Gastrocnemius medialis (tissue), 4 donors: ENCODE results near the gene PRKACA. TPM values are rescaled to one million over a fixed set of nuclear protein-coding genes. Genes with fewer than 3 reads are reported as not detected.

Experiments used
- ATAC-seq, 2 donors: fragments of 150-250 bp; one replicate each; pipeline ENCODE4 v1.9.1; 2016
- DNase-seq, 2 donors: peaks; one replicate each; pipeline ENCODE4 v3.0.0-alpha.2; 2019
- H3K27ac ChIP-seq, 4 donors: fragments of 200-600 bp; sonication (generic); 1 replicate in 1 of 4; 2 replicates in 3 of 4; pipeline ENCODE4 v1.5.1; 2016 to 2018; ENCODE audit warnings: mild to moderate bottlenecking in 2 of 4, moderate library complexity in 1 of 4
- H3K27me3 ChIP-seq, 3 donors: fragments of 200-600 bp; sonication (generic) in 2 of 3; 1 replicate in 1 of 3; 2 replicates in 2 of 3; pipeline versions ENCODE4 v1.5.1 to v1.6.0; 2016 to 2019; ENCODE audit warnings: mild to moderate bottlenecking in 1 of 3, moderate library complexity in 1 of 3
- H3K36me3 ChIP-seq, 2 donors: fragments of 200-600 bp; sonication (generic) in 1 of 2; one replicate each; pipeline ENCODE4 v1.5.1; 2017 to 2018
- H3K4me1 ChIP-seq, 2 donors: fragments of 200-600 bp; sonication (generic) in 1 of 2; one replicate each; pipeline ENCODE4 v1.5.1; 2016 to 2017; ENCODE audit warnings: mild to moderate bottlenecking in 2 of 2
- H3K4me3 ChIP-seq, 4 donors: fragments of 200-600 bp; sonication (generic) in 3 of 4; 1 replicate in 1 of 4; 2 replicates in 3 of 4; pipeline ENCODE4 v1.5.1; 2016 to 2019; ENCODE audit warnings: mild to moderate bottlenecking in 2 of 4
- H3K9me3 ChIP-seq, 3 donors: fragments of 200-600 bp; sonication (generic) in 2 of 3; 1 replicate in 1 of 3; 2 replicates in 2 of 3; pipeline ENCODE4 v1.5.1; 2016 to 2019
- CTCF ChIP-seq, 5 experiments: fragments of 450-650 bp in 3 of 5; fragments of 200-600 bp in 2 of 5; sonication (generic) in 2 of 5; IDR thresholded peaks in 4 of 5; conservative IDR thresholded peaks in 1 of 5; 1 replicate in 4 of 5; 2 replicates in 1 of 5; pipeline ENCODE4 v1.5.1; 2016 to 2019; ENCODE audit warnings: antibody characterized with exemption in 5 of 5, mild to moderate bottlenecking in 3 of 5, moderate library complexity in 3 of 5
- POLR2A ChIP-seq, 2 donors: fragments of 450-650 bp; IDR thresholded peaks; one replicate each; pipeline ENCODE4 v1.6.1; 2017; ENCODE audit warnings: antibody characterized with exemption in 2 of 2, mild to moderate bottlenecking in 2 of 2, moderate library complexity in 2 of 2
- in situ Hi-C, 4 donors: fragments of 200-750 bp; cut with MboI; loops; one replicate each; pipeline versions ENCODE4 v1.15.0 to v1.8.0; 2017; ENCODE audit warnings: low sequenced_read_pairs in 4 of 4
- intact Hi-C: fragments of 100-400 bp; cut with DNase I; formaldehyde crosslinking; loops from one replicate; pipeline ENCODE4 v1.15.1; 2023; ENCODE audit warnings: low total_unique reads
- total RNA-seq, 4 donors: library from RNA; depleted of rRNA; stranded (reverse); fragments of >200 nt; gene quantifications; one replicate each; pipeline versions ENCODE4 v1.1.0 to v1.2.3, GENCODE V29; 2016

The PRKACA gene
- total RNA-seq, 4 donors from 2014 or later, result 74.7 to 180 (median 147) TPM

GRCh38 chr19:14103310-14103709 is 14.3 kb downstream of the PRKACA start:
- DNase-seq (no peak), ATAC-seq (no peak)
- Histone ChIP-seq H3K4me1 (peaks cover 17 to 20% of the 10 kb centered on the region in 2 donors), H3K36me3 (peaks cover 0 to 70% of the 10 kb centered on the region in 2 donors), H3K9me3 (no peaks in the 10 kb centered on the region), H3K4me3 (no peak overlapping the region), H3K27me3 (no peaks in the 10 kb centered on the region), H3K27ac (peak overlapping the region in 1 of 4 donors; percentile 21)
- in situ Hi-C loops (no loop called here), intact Hi-C loops (no loop called here)
- TF ChIP-seq POLR2A (IDR thresholded peaks at IDR 0.05), result no peak
- no peak for TF ChIP-seq CTCF (IDR thresholded peaks at IDR 0.05 in 4 of 5, conservative IDR thresholded peaks at IDR 0.05 in 1 of 5)

- intact Hi-C loops, result no loop called here
- in situ Hi-C loops, result no loop called here
- H3K4me3 ChIP-seq, result no peak overlapping the region
- H3K9me3 ChIP-seq, result no peaks in the 10 kb centered on the region
- TF ChIP-seq CTCF (IDR thresholded peaks at IDR 0.05 in 4 of 5, conservative IDR thresholded peaks at IDR 0.05 in 1 of 5), result no peak
- TF ChIP-seq POLR2A (IDR thresholded peaks at IDR 0.05), result no peak
- ATAC-seq, result no peak
- peaks cover 0 to 76% of the 10 kb centered on the region in 2 donors for H3K36me3 ChIP-seq
- DNase-seq, result no peak
- H3K27me3 ChIP-seq, result no peaks in the 10 kb centered on the region
- peak overlapping the region; percentile 16 to 40 (median 22) for H3K27ac ChIP-seq
- H3K4me1 ChIP-seq, result peaks cover 11 to 14% of the 10 kb centered on the region in 2 donors
These were observed 14.8 kb downstream of the PRKACA start for GRCh38 chr19:14102756-14103155.

DNA sequence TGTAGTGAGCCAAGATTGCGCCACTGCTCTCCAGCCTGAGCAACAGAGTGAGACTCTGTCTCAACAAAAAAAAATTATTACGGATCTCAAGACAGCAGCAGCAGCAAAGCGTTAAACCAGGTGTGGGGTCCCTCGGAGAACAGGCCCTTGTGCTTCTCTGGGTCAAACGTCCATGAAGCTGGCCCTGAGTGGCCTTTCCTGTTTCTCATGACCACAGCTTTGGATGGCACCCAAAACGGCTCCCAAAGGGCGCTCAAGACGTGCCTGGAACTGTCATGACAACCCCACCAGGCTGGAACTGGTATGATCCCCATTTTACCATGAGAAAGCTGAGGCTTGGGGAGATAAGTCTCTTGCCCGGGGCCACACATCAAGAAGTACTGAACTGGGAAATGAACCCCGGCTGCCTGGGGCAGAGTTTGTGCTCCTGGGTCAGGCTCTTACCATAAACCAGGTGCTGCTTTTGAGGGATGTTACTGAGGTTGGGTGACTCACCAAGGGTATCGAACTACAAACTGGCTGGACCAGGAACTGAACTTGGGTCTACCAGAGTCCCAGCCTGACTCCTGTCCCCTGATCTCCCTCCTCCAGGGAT is 15.4 kb downstream of the PRKACA start:
- Histone ChIP-seq H3K27me3 (no peaks in the 10 kb centered on the region), H3K4me3 (no peak overlapping the region), H3K27ac (peak overlapping the region; percentile 16 to 40 (median 22)), H3K9me3 (no peaks in the 10 kb centered on the region), H3K36me3 (peaks cover 0 to 81% of the 10 kb centered on the region in 2 donors), H3K4me1 (peaks cover 6 to 8% of the 10 kb centered on the region in 2 donors)
- TF ChIP-seq CTCF (IDR thresholded peaks at IDR 0.05 in 4 of 5, conservative IDR thresholded peaks at IDR 0.05 in 1 of 5) (no peak), POLR2A (IDR thresholded peaks at IDR 0.05) (no peak)
- in situ Hi-C loops, result no loop called here
- ATAC-seq, result no peak
- DNase-seq, result no peak
- intact Hi-C loops, result no loop called here

DNA sequence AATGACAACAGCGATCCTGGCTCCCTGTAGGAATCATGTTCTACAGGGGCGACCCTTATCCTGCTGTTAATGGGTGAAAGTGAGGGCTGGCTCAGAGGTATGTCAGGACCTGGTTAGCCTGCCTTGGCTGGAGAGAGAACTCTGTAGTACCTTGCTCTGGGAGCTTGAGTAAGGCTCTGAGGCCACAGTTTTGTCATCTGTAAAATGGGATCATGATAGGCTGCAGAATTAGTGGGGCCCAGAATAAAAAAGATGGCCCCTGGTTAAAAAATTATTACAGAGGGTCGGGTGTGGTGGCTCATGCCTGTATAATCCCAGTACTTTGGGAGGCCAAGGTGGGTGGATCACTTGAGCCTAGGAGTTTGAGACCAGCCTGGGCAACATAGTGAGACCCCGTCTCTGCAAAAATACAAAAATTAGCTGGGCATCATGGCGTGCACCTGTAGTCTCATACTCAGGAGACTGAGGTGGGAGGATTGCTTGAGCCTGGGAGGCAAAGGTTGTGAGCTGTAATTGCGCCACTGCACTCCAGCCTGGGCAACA is 16.5 kb downstream of the PRKACA start:
- intact Hi-C loops (no loop called here), in situ Hi-C loops (no loop called here)
- Histone ChIP-seq H3K27ac (no peak overlapping the region), H3K36me3 (peaks cover 0 to 80% of the 10 kb centered on the region in 2 donors), H3K4me1 (peaks cover 0 to 7% of the 10 kb centered on the region in 2 donors), H3K9me3 (no peaks in the 10 kb centered on the region), H3K4me3 (no peak overlapping the region), H3K27me3 (no peaks in the 10 kb centered on the region)
- TF ChIP-seq CTCF (IDR thresholded peaks at IDR 0.05 in 4 of 5, conservative IDR thresholded peaks at IDR 0.05 in 1 of 5) (no peak), POLR2A (IDR thresholded peaks at IDR 0.05) (no peak)
- ATAC-seq, result no peak
- no peak for DNase-seq
